HEK293T (cell line): ENCODE measurements around the gene EPHA7.

Experiments used
- ELF4 ChIP-seq: fragments of 450-650 bp; IDR thresholded peaks from 2 replicates; pipeline ENCODE4 v1.6.1; 2017; ENCODE audit warnings: antibody characterized with exemption
- SP1 ChIP-seq: fragments of 450-650 bp; IDR thresholded peaks from 2 replicates; pipeline ENCODE4 v1.6.1; 2017
- TARDBP ChIP-seq: fragments of 450-650 bp; IDR thresholded peaks from 2 replicates; pipeline ENCODE4 v1.6.1; 2016

DNA sequence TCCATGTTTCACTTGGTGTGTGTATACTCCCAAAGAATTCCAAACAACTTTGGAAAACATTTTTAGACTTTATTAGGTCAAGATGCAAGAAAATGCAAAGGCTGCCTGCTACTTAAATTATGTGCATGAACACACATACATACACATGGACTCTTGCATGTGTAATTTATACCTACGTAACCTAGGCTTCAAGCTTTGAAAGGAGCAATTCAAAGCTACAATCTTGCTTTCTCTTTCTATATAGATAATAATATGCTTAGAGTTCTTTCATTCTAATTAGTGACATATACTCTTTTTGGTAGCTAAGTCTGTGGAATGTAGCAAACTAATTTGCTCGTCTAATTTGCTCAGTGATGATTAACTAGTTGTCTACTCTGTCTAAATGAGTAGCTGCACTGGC, 146.5 kb downstream of the EPHA7 start:
- TF ChIP-seq SP1 (no peak), TARDBP (no peak), ELF4 (no peak)
